Thyroid gland (tissue), 4 donors: ENCODE results near the gene IL5RA.

ENCODE experiments used
- POLR2A ChIP-seq, 2 donors: fragments of 450-650 bp; IDR thresholded peaks; one replicate each; pipeline ENCODE4 v1.6.1; 2017; ENCODE audit warnings: antibody characterized with exemption in 2 of 2, mild to moderate bottlenecking in 2 of 2, moderate library complexity in 1 of 2
- TF ChIP-seq, protein P1 (sequence below), 6 experiments: fragments of 200-600 bp in 3 of 6; fragments of 450-650 bp in 3 of 6; sonication (generic) in 3 of 6; IDR thresholded peaks; one replicate each; pipeline ENCODE4 v1.5.1; 2016 to 2019; ENCODE audit warnings: antibody characterized with exemption in 6 of 6, mild to moderate bottlenecking in 2 of 6, inconsistent platforms in 1 of 6, moderate library complexity in 1 of 6

DNA sequence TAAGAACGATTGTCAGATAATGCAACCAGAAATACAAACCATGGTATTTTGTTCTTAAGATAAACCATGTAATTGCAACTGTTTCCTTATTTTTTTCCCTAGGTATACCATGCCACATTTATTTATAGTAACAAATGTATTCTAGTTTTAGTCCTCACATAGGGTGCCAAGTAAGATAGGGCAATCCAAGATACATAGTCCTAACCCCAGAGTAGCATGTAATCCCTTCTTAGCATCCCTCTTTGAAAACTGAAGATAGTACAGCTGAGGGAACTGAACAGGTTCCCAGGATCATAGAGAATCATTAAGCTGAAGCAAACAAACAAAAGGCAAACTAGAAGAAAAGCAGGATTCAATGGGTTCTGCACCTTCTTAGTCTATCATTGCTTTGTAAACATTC, 41.3 kb upstream of the IL5RA start:
- TF ChIP-seq POLR2A (IDR thresholded peaks at IDR 0.05): no peak
- TF ChIP-seq, protein P1, sequence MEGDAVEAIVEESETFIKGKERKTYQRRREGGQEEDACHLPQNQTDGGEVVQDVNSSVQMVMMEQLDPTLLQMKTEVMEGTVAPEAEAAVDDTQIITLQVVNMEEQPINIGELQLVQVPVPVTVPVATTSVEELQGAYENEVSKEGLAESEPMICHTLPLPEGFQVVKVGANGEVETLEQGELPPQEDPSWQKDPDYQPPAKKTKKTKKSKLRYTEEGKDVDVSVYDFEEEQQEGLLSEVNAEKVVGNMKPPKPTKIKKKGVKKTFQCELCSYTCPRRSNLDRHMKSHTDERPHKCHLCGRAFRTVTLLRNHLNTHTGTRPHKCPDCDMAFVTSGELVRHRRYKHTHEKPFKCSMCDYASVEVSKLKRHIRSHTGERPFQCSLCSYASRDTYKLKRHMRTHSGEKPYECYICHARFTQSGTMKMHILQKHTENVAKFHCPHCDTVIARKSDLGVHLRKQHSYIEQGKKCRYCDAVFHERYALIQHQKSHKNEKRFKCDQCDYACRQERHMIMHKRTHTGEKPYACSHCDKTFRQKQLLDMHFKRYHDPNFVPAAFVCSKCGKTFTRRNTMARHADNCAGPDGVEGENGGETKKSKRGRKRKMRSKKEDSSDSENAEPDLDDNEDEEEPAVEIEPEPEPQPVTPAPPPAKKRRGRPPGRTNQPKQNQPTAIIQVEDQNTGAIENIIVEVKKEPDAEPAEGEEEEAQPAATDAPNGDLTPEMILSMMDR (IDR thresholded peaks at IDR 0.05): no peak
